GM13977 (cell line): ENCODE data around the gene DISP2.

ENCODE experiments used
- DNase-seq: peaks from one replicate; pipeline ENCODE4 v3.0.0; 2012; ENCODE audit warnings: low spot score
- CTCF ChIP-seq: IDR thresholded peaks from 2 replicates; pipeline ENCODE4 v1.5.1; 2012; ENCODE audit warnings: mild to moderate bottlenecking, control low read depth; ENCODE audit not compliant: insufficient read depth; ENCODE audit errors: extremely low read depth, missing control alignments
- in situ Hi-C: fragments of 300-500 bp; cut with MboI; formaldehyde crosslinking; loops from one replicate; pipeline ENCODE4 v1.12.0; 2022; ENCODE audit warnings: low sequenced_read_pairs, low pct_unique_long_range_greater_than_20kb, mixed read lengths, inconsistent platforms; ENCODE audit not compliant: unreplicated experiment

Gene DISP2

DNA sequence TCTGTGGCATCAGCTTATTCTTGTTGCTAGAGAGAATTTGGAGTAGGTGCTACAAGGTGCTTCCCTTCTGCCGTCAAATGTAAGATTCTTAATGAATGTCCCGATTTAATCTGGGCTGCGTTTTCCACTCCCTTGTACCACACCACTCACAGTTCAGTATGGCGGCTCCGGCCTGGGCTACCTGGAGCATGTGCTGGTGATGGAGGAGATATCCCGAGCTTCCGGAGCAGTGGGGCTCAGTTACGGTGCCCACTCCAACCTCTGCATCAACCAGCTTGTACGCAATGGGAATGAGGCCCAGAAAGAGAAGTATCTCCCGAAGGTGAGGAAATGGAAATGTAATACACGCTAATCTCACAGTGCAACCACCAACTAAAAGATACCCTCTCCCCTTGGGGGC lies 52.5 kb downstream of the DISP2 start:
- DNase-seq, result no peak
- in situ Hi-C loops, result loop anchor here (25.0 kb wide), 1 partner anchor 373 kb away; the partner anchor contains the start of gene SRP14
- TF ChIP-seq CTCF, result no peak

DNA sequence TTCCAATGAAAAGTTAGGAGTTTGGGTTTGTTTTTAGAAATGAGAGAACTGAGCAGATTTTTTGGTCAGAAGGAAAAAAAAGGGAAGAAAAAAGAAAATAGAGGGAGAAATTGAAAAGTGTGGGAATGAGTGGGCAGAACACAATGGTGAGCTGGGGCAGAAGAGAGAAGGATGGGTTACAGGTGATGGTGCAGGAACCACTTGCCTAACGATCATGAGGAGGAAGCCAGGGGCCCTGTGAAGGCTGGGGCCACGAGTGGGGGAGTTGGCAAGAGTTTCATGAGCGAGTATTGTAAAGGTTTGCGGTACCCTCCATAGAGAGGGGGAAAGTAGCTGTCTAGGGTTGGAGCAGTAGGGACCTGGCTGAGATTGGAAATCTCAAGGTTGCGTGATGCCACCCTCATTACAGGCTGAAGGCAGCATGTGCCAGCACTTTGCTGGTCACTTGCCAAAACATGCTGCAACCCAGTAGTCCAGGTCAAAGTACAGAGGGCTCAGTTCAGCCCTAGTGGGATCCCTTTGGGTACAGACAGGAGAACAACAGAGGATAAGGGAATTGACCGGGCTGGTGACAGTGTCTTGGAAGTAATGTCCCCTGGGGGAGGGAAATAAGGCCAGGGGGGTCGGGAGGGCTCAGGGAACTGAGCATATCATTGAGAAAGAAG lies 54.2 kb downstream of the DISP2 start:
- in situ Hi-C loops, result loop anchor here (25.0 kb wide), 1 partner anchor 375 kb away; the partner anchor contains the start of gene SRP14
- TF ChIP-seq CTCF, result no peak
- DNase-seq, result no peak

- in situ Hi-C loops, result loop anchor here (25.0 kb wide), 1 partner anchor 376 kb away; the partner anchor contains the start of gene SRP14
- no peak for TF ChIP-seq CTCF
- DNase-seq, result no peak
These were observed 55.0 kb downstream of the DISP2 start for GRCh38 chr15:40413036-40413435.

DNA sequence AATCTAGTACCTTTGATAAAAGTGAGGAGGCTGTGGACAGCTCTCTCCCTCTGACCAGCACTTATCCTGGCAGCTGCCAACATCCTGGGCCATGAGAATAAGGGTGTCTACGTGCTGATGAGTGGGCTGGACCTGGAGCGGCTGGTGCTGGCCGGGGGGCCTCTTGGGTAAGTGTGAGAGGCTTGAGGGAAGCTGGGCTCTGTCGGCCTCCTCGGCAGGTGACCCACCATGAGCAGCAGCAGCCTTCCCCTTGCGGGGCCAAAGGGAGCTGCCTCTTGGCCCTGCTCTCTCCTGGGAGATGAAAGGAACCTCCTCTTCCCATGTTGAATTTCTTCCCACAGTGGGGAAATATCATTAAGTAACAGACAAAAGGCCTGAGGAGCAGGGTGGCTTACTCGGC lies 56.8 kb downstream of the DISP2 start:
- DNase-seq, result no peak
- in situ Hi-C loops, result loop anchor here (25.0 kb wide), 1 partner anchor 378 kb away; the partner anchor contains the start of gene SRP14
- TF ChIP-seq CTCF, result no peak

- no peak for TF ChIP-seq CTCF
- in situ Hi-C loops, result loop anchor here (25.0 kb wide), 1 partner anchor 378 kb away; the partner anchor contains the start of gene SRP14
These were observed 57.2 kb downstream of the DISP2 start for GRCh38 chr15:40415226-40415625.

DNA sequence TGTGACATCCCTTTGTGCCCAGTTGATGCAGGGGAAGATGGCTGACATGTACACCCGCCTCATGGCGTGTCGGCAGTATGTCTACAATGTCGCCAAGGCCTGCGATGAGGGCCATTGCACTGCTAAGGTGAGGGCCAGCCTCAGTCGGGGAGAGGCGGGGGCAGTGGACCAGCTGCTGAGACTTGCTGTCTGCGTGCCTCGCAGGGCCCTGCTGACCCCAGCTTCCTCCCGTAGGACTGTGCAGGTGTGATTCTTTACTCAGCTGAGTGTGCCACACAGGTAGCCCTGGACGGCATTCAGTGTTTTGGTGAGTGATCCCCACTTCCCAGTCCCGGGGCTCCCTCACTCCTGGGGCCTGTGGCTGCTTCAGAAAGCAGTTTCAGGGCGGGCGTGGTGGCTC lies 58.0 kb downstream of the DISP2 start:
- in situ Hi-C loops, result loop anchor here (25.0 kb wide), 1 partner anchor 379 kb away; the partner anchor contains the start of gene SRP14
- no peak for DNase-seq
- TF ChIP-seq CTCF, result no peak

More at GRCh38 chr15:40415226-40415625, 57.2 kb downstream of the DISP2 start:
- DNase-seq, result no peak
